Pancreas (tissue), 10 donors: ENCODE measurements around the gene KSR1. TPM values are rescaled to one million over a fixed set of nuclear protein-coding genes. Genes with fewer than 3 reads are reported as not detected.
A peak's percentile ranks its signal among the peaks of the same experiment; 100 is the strongest.
"Not testable (repeated sequence)": the region's sequence is repeated elsewhere in the genome, so short reads cannot be mapped to it uniquely, and the experiment has no call there.

ENCODE experiments used
- ATAC-seq, 4 donors: fragments of 200-7000 bp; cut with Tn5 transposase; one replicate each; pipeline versions ENCODE4 v1.8.0 to v1.9.1; 2020; ENCODE audit warnings: mild to moderate bottlenecking in 4 of 4, moderate library complexity in 4 of 4
- DNase-seq, 6 donors: peaks; one replicate each; pipeline ENCODE4 v3.0.0-alpha.2; 2020
- FAIRE-seq: peaks from 2 replicates; lab custom pipeline; 2012; peaks lifted over from hg19 to GRCh38; lab: Jason Lieb, UNC
- H3K27ac ChIP-seq, 4 donors: fragments of 200-600 bp; sonication (generic); 1 replicate in 3 of 4; 2 replicates in 1 of 4; pipeline versions ENCODE4 v1.5.0 to v1.8.0; 2020
- H3K27me3 ChIP-seq, 4 donors: fragments of 200-600 bp; one replicate each; pipeline ENCODE4 v1.8.0; 2021
- H3K36me3 ChIP-seq, 3 donors: fragments of 200-600 bp; sonication (generic) in 1 of 3; one replicate each; pipeline versions ENCODE4 v1.5.0 to v1.8.0; 2020 to 2021
- H3K4me1 ChIP-seq, 3 donors: fragments of 200-600 bp; one replicate each; pipeline ENCODE4 v1.8.0; 2021
- H3K4me3 ChIP-seq, 4 donors: fragments of 200-600 bp; sonication (generic) in 2 of 4; one replicate each; pipeline versions ENCODE4 v1.5.0 to v1.8.0; 2020 to 2021
- H3K9me3 ChIP-seq, 4 donors: fragments of 200-600 bp; one replicate each; pipeline ENCODE4 v1.8.0; 2021
- WGBS, 2 donors: extraction: QIAGEN DNeasy Blood & Tissue Kit; methylation state at CpG; one replicate each; pipeline ENCODE4 v1.1.7; 2013; 5-methylcytosine and 5-hydroxymethylcytosine counted together
- intact Hi-C, 3 donors: fragments of 100-400 bp; cut with DNase I; formaldehyde crosslinking; loops; one replicate each; pipeline versions ENCODE4 v1.11.1 to v1.14.2; 2022
- polyA plus RNA-seq, 2 donors: library from polyadenylated mRNA; stranded (reverse); fragments of 200-250 nt; gene quantifications; one replicate each; pipeline ENCODE4 v1.2.3, GENCODE V29; 2013
- total RNA-seq, 6 donors: library from RNA; stranded (reverse); fragmentation: NEBNext Ultra II Directional in 4 of 6; extraction: Animal tissue kit (Norgen Biotek cat#: 25700) in 4 of 6; gene quantifications; one replicate each; pipeline versions ENCODE4 v1.2.1 to v1.2.4, GENCODE V29; 2021 to 2023
- TF ChIP-seq, protein P1 (sequence below), 4 donors: fragments of 200-600 bp; sonication (generic) in 3 of 4; IDR thresholded peaks; one replicate each; pipeline versions ENCODE4 v1.5.0 to v1.8.0; 2021; ENCODE audit warnings: antibody characterized with exemption in 4 of 4
- donor health status: healthy with polysubstance abuse.
- donor health status: DM: no; HTN: no; CAD: no; lungs with moderate emphysema.
- donor health status: DM: no; HTN: no; CAD: no.
- donor health status: control.
- donor health status: control.
- donor health status: Bipolar disorder and iron deficiency.
- donor health status: DM: yes; HTN: yes; CAD: no.
- donor health status: DM: no; HTN: no; CAD: no.
- donor health status: DM: no; HTN: no; CAD: no.
- donor health status: DM: yes; HTN: yes; CAD: no.

KSR1 gene
- total and polyA plus RNA-seq, 8 donors: 68.2 to 139 (median 103) TPM

DNA sequence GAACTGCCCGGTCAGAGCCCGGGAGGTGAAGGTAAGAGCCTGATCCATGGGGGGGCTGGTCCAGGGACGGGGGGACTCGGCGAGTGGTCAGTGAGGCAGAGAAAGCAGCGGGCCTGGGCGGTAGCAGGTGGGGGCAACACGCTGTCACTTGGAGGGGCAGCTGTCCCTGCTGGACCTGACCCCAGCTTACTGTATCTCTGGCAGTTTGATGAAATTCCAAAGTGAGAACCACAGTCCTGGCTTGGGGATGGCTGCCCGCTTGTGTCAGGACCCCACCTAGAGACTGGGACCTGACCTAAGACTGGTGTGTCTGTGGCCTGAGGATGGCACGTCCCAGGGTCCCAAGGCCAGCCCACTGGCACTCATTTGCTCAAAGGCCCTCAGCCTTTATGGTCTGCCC, 35.1 kb upstream of the KSR1 start:
- Histone ChIP-seq H3K4me3 (no peak overlapping the region), H3K36me3 (no peaks in the 10 kb centered on the region), H3K9me3 (no peaks in the 10 kb centered on the region), H3K4me1 (no peaks in the 10 kb centered on the region), H3K27ac (no peak overlapping the region), H3K27me3 (no peaks in the 10 kb centered on the region)
- DNase-seq (peak in 2 of 6 donors; percentile 24 to 43), FAIRE-seq (no peak), ATAC-seq (no peak)
- intact Hi-C loops: no loop called here
- TF ChIP-seq, protein P1, sequence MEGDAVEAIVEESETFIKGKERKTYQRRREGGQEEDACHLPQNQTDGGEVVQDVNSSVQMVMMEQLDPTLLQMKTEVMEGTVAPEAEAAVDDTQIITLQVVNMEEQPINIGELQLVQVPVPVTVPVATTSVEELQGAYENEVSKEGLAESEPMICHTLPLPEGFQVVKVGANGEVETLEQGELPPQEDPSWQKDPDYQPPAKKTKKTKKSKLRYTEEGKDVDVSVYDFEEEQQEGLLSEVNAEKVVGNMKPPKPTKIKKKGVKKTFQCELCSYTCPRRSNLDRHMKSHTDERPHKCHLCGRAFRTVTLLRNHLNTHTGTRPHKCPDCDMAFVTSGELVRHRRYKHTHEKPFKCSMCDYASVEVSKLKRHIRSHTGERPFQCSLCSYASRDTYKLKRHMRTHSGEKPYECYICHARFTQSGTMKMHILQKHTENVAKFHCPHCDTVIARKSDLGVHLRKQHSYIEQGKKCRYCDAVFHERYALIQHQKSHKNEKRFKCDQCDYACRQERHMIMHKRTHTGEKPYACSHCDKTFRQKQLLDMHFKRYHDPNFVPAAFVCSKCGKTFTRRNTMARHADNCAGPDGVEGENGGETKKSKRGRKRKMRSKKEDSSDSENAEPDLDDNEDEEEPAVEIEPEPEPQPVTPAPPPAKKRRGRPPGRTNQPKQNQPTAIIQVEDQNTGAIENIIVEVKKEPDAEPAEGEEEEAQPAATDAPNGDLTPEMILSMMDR (IDR thresholded peaks at IDR 0.05): no peak
- WGBS, 2 donors: 87 to 93% methylated on average over 10 of the region's 10 CpGs

DNA sequence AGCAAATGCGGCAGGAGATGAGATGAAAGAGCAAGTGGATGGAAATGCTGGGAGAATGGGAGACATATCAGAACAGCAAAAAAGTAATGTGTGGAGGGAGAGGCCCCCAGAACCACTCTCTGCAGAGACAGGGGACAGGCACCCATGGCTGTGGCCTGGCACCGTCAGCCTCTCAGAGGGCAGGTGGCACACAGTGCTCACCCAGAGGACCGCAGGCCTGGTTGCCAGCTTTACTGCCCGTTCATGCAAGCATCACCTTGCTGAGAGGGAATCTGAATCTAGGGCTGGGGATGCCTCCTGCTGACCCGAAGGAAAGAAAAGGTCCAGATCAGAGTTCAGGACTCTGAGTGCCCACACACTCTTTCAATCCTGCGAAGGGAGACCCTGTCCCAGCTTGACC, 34.6 kb upstream of the KSR1 start:
- H3K9me3 ChIP-seq, FAIRE-seq, H3K36me3 ChIP-seq, ATAC-seq, H3K27ac ChIP-seq, H3K27me3 ChIP-seq, DNase-seq, H3K4me1 ChIP-seq, intact Hi-C loops, H3K4me3 ChIP-seq: not testable (repeated sequence)
- WGBS, 2 donors: 89 to 94% methylated on average over 6 of the region's 6 CpGs

DNA sequence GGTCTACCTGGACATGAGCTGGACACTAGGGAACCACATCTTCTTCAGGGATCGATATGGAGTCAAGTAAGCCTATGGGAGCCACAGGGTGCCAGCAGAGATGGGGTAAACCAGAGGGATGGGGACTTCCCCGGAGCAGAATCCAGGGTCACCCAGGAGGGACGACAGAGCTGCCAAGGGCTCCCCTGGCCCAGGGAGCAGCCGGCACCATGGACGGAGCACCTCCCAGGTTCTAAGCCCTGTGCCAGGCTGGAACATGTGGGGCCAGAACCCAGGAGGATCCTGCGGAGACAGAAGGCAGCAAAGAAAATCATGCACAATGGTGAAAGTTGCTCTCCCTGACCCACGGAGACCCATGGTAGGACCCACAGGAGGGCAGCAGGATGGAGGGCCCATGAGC, 33.6 kb upstream of the KSR1 start:
- no peaks in the 10 kb centered on the region for H3K9me3 ChIP-seq
- FAIRE-seq (no peak), DNase-seq (no peak), ATAC-seq (no peak)
- WGBS, 2 donors: 85% methylated on average over 7 of the region's 7 CpGs
- no peaks in the 10 kb centered on the region for H3K36me3 ChIP-seq
- H3K4me1 ChIP-seq: no peaks in the 10 kb centered on the region
- H3K4me3 ChIP-seq: no peak overlapping the region
- TF ChIP-seq, protein P1 (IDR thresholded peaks at IDR 0.05): no peak
- intact Hi-C loops: no loop called here
- H3K27me3 ChIP-seq: no peaks in the 10 kb centered on the region
- H3K27ac ChIP-seq: no peak overlapping the region

DNA sequence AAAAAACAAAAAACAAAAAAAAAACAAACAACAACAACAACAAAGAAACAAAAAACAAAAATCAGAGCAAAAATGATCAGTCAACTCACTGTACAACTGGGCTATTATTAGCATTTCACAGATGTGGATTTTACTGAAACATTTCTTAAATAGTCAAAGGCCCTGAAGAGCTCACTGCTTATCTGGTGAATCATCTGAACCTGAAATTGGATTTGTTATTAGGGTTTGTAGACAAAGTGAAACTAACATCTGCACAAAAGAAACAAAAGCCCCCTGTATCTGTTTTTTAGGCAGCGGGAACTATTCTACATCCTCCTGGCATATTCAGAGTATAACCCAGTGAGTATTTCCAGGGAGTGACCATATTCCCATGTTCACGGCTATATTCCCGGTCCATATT, 32.6 kb upstream of the KSR1 start:
- no peaks in the 10 kb centered on the region for H3K4me1 ChIP-seq
- no peaks in the 10 kb centered on the region for H3K27me3 ChIP-seq
- no peak for ATAC-seq
- no peak overlapping the region for H3K4me3 ChIP-seq
- H3K27ac ChIP-seq: no peak overlapping the region
- intact Hi-C loops: no loop called here
- WGBS, 2 donors: 87 to 96% methylated on average over 3 of the region's 3 CpGs
- H3K36me3 ChIP-seq: no peaks in the 10 kb centered on the region
- FAIRE-seq: no peak
- TF ChIP-seq, protein P1 (IDR thresholded peaks at IDR 0.05): no peak
- DNase-seq: no peak
- H3K9me3 ChIP-seq: no peaks in the 10 kb centered on the region

DNA sequence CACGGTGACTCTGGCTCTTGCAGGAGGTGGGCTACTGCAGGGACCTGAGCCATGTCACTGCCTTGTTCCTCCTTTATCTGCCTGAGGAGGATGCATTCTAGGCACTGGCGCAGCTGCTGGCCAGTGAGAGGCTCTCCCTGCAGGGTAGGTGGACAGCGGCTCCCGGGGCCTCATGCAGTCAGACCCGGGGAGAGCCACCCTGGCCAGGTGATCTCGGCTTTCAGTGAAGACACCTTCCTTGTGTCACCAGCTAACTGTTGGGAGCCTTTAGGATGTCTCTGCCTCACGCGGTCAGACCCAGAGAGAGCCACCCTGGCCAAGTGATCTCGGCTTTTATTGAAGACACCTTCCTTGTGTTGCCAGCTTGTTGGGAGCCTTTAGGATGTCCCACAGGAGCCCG, 31.7 kb upstream of the KSR1 start:
- WGBS, 2 donors: 82% methylated on average over 10 of the region's 10 CpGs
- ATAC-seq: no peak
- TF ChIP-seq, protein P1 (IDR thresholded peaks at IDR 0.05): no peak
- H3K27ac ChIP-seq: no peak overlapping the region
- no peak overlapping the region for H3K4me3 ChIP-seq
- no peaks in the 10 kb centered on the region for H3K9me3 ChIP-seq
- no peaks in the 10 kb centered on the region for H3K27me3 ChIP-seq
- H3K4me1 ChIP-seq: no peaks in the 10 kb centered on the region
- H3K36me3 ChIP-seq: no peaks in the 10 kb centered on the region
- intact Hi-C loops: no loop called here
- FAIRE-seq: no peak
- peak in 1 of 6 donors; percentile 35 for DNase-seq
